Measurements from ENCODE around the gene KNTC1. TPM values are rescaled to one million over a fixed set of nuclear protein-coding genes. Genes with fewer than 3 reads are reported as not detected.
A peak's percentile ranks its signal among the peaks of the same experiment; 100 is the strongest.
"Not testable (repeated sequence)": the region's sequence is repeated elsewhere in the genome, so short reads cannot be mapped to it uniquely, and the experiment has no call there.

Gene KNTC1
- 43.6 TPM for polyA plus RNA-seq (2013, experiment 1 of 2)
- 52.0 TPM for polyA plus RNA-seq (2013, experiment 2 of 2)

- Histone ChIP-seq H3K27ac (ENCODE audit: low read depth, low read length) (peak within 1 kb of the TSS; percentile 99), H3K9me3 (ENCODE audit: insufficient read depth, low read depth, low read length) (no peaks in the 10 kb centered on the region), H3K9ac (ENCODE audit: low read depth, low read length) (peak within 1 kb of the TSS; percentile 100), H3K27me3 (ENCODE audit: insufficient read depth, low read length) (no peaks in the 10 kb centered on the region), H3K36me3 (ENCODE audit: insufficient read depth, low read length) (peaks cover 60% of the 10 kb centered on the region), H3K4me3 (ENCODE audit: low read length) (peak within 1 kb of the TSS; percentile 92), H3K4me1 (ENCODE audit: insufficient read depth, low read length) (peaks cover 22% of the 10 kb centered on the region)
- under 1% methylated on average over 51 of the region's 51 CpGs for WGBS
Observed at GRCh38 chr12:122526683-122527477, at the start of gene KNTC1, which contains the start of gene RSRC2. Gene KNTC1 (plus strand): TSS chr12:122527249. CDS start chr12:122530064, 2,815 bp downstream. Gene RSRC2 (minus strand): TSS chr12:122526936. CDS start chr12:122526853, 83 bp downstream.

GRCh38 chr12:122480753-122481152, 46.3 kb upstream of the KNTC1 start:
- Histone ChIP-seq H3K36me3 (ENCODE audit: insufficient read depth, low read length) (peaks cover 98% of the 10 kb centered on the region), H3K9ac (ENCODE audit: low read depth, low read length) (no peak overlapping the region), H3K4me3 (ENCODE audit: low read length) (no peak overlapping the region), H3K27me3 (ENCODE audit: insufficient read depth, low read length) (no peaks in the 10 kb centered on the region), H3K9me3 (ENCODE audit: insufficient read depth, low read depth, low read length) (no peaks in the 10 kb centered on the region), H3K27ac (ENCODE audit: low read depth, low read length) (no peak overlapping the region), H3K4me1 (ENCODE audit: insufficient read depth, low read length) (no peaks in the 10 kb centered on the region)
- 96% methylated on average over 7 of the region's 8 CpGs for WGBS

- WGBS = 97% methylated on average over 4 of the region's 6 CpGs
- H3K9ac ChIP-seq (ENCODE audit: low read depth, low read length) = no peak overlapping the region
- H3K36me3 ChIP-seq (ENCODE audit: insufficient read depth, low read length) = peaks cover 98% of the 10 kb centered on the region
- H3K27ac ChIP-seq (ENCODE audit: low read depth, low read length) = no peak overlapping the region
- H3K27me3 ChIP-seq (ENCODE audit: insufficient read depth, low read length) = no peaks in the 10 kb centered on the region
- no peak overlapping the region for H3K4me3 ChIP-seq (ENCODE audit: low read length)
- no peaks in the 10 kb centered on the region for H3K4me1 ChIP-seq (ENCODE audit: insufficient read depth, low read length)
- H3K9me3 ChIP-seq (ENCODE audit: insufficient read depth, low read depth, low read length) = no peaks in the 10 kb centered on the region
Observed at GRCh38 chr12:122481861-122482260, 45.2 kb upstream of the KNTC1 start.

- 97% methylated on average over 5 of the region's 5 CpGs for WGBS
- no peak overlapping the region for H3K9ac ChIP-seq (ENCODE audit: low read depth, low read length)
- no peak overlapping the region for H3K4me3 ChIP-seq (ENCODE audit: low read length)
- H3K9me3 ChIP-seq (ENCODE audit: insufficient read depth, low read depth, low read length) = no peaks in the 10 kb centered on the region
- peaks cover 97% of the 10 kb centered on the region for H3K36me3 ChIP-seq (ENCODE audit: insufficient read depth, low read length)
- no peaks in the 10 kb centered on the region for H3K27me3 ChIP-seq (ENCODE audit: insufficient read depth, low read length)
- no peak overlapping the region for H3K27ac ChIP-seq (ENCODE audit: low read depth, low read length)
- H3K4me1 ChIP-seq (ENCODE audit: insufficient read depth, low read length) = no peaks in the 10 kb centered on the region
Observed at GRCh38 chr12:122483969-122484368, 43.1 kb upstream of the KNTC1 start.

GRCh38 chr12:122484385-122484784, 42.7 kb upstream of the KNTC1 start:
- 99% methylated on average over 1 of the region's 1 CpG for WGBS

GRCh38 chr12:122486360-122486759, 40.7 kb upstream of the KNTC1 start:
- 99% methylated on average over 6 of the region's 6 CpGs for WGBS
- not testable (repeated sequence) for H3K4me1 ChIP-seq (ENCODE audit: insufficient read depth, low read length); H3K27me3 ChIP-seq (ENCODE audit: insufficient read depth, low read length); H3K9ac ChIP-seq (ENCODE audit: low read depth, low read length); H3K9me3 ChIP-seq (ENCODE audit: insufficient read depth, low read depth, low read length); H3K4me3 ChIP-seq (ENCODE audit: low read length); H3K27ac ChIP-seq (ENCODE audit: low read depth, low read length)
- H3K36me3 ChIP-seq (ENCODE audit: insufficient read depth, low read length) = peaks cover 97% of the 10 kb centered on the region

More at GRCh38 chr12:122484385-122484784, 42.7 kb upstream of the KNTC1 start:
- not testable (repeated sequence) for H3K9me3 ChIP-seq (ENCODE audit: insufficient read depth, low read depth, low read length); H3K9ac ChIP-seq (ENCODE audit: low read depth, low read length); H3K4me1 ChIP-seq (ENCODE audit: insufficient read depth, low read length); H3K27me3 ChIP-seq (ENCODE audit: insufficient read depth, low read length); H3K27ac ChIP-seq (ENCODE audit: low read depth, low read length); H3K4me3 ChIP-seq (ENCODE audit: low read length)
- H3K36me3 ChIP-seq (ENCODE audit: insufficient read depth, low read length) = peaks cover 97% of the 10 kb centered on the region

GRCh38 chr12:122486805-122487426, 40.1 kb upstream of the KNTC1 start:
- H3K4me1 ChIP-seq (ENCODE audit: insufficient read depth, low read length) = no peaks in the 10 kb centered on the region
- no peaks in the 10 kb centered on the region for H3K27me3 ChIP-seq (ENCODE audit: insufficient read depth, low read length)
- 95% methylated on average over 7 of the region's 7 CpGs for WGBS
- H3K27ac ChIP-seq (ENCODE audit: low read depth, low read length) = no peak overlapping the region
- H3K9me3 ChIP-seq (ENCODE audit: insufficient read depth, low read depth, low read length) = no peaks in the 10 kb centered on the region
- H3K9ac ChIP-seq (ENCODE audit: low read depth, low read length) = no peak overlapping the region
- peaks cover 95% of the 10 kb centered on the region for H3K36me3 ChIP-seq (ENCODE audit: insufficient read depth, low read length)
- no peak overlapping the region for H3K4me3 ChIP-seq (ENCODE audit: low read length)

GRCh38 chr12:122487807-122488206, 39.2 kb upstream of the KNTC1 start:
- not testable (repeated sequence) for H3K27me3 ChIP-seq (ENCODE audit: insufficient read depth, low read length); H3K9ac ChIP-seq (ENCODE audit: low read depth, low read length); H3K27ac ChIP-seq (ENCODE audit: low read depth, low read length); H3K9me3 ChIP-seq (ENCODE audit: insufficient read depth, low read depth, low read length); H3K4me1 ChIP-seq (ENCODE audit: insufficient read depth, low read length); H3K4me3 ChIP-seq (ENCODE audit: low read length)
- WGBS = 96% methylated on average over 3 of the region's 3 CpGs
- peaks cover 95% of the 10 kb centered on the region for H3K36me3 ChIP-seq (ENCODE audit: insufficient read depth, low read length)

GRCh38 chr12:122489038-122489437, 38.0 kb upstream of the KNTC1 start:
- no peak overlapping the region for H3K4me3 ChIP-seq (ENCODE audit: low read length)
- no peaks in the 10 kb centered on the region for H3K4me1 ChIP-seq (ENCODE audit: insufficient read depth, low read length)
- WGBS = 95% methylated on average over 2 of the region's 2 CpGs
- H3K27ac ChIP-seq (ENCODE audit: low read depth, low read length) = no peak overlapping the region
- peaks cover 88% of the 10 kb centered on the region for H3K36me3 ChIP-seq (ENCODE audit: insufficient read depth, low read length)
- H3K27me3 ChIP-seq (ENCODE audit: insufficient read depth, low read length) = no peaks in the 10 kb centered on the region
- no peak overlapping the region for H3K9ac ChIP-seq (ENCODE audit: low read depth, low read length)
- no peaks in the 10 kb centered on the region for H3K9me3 ChIP-seq (ENCODE audit: insufficient read depth, low read depth, low read length)

- Histone ChIP-seq H3K36me3 (ENCODE audit: insufficient read depth, low read length) (peaks cover 78% of the 10 kb centered on the region), H3K4me1 (ENCODE audit: insufficient read depth, low read length) (no peaks in the 10 kb centered on the region), H3K27me3 (ENCODE audit: insufficient read depth, low read length) (no peaks in the 10 kb centered on the region), H3K9ac (ENCODE audit: low read depth, low read length) (no peak overlapping the region), H3K9me3 (ENCODE audit: insufficient read depth, low read depth, low read length) (no peaks in the 10 kb centered on the region), H3K27ac (ENCODE audit: low read depth, low read length) (no peak overlapping the region), H3K4me3 (ENCODE audit: low read length) (no peak overlapping the region)
- WGBS = 98% methylated on average over 2 of the region's 2 CpGs
Observed at GRCh38 chr12:122491991-122492390, 35.1 kb upstream of the KNTC1 start.

- not testable (repeated sequence) for H3K9ac ChIP-seq (ENCODE audit: low read depth, low read length); H3K4me1 ChIP-seq (ENCODE audit: insufficient read depth, low read length); H3K9me3 ChIP-seq (ENCODE audit: insufficient read depth, low read depth, low read length); H3K27ac ChIP-seq (ENCODE audit: low read depth, low read length); H3K27me3 ChIP-seq (ENCODE audit: insufficient read depth, low read length); H3K4me3 ChIP-seq (ENCODE audit: low read length)
- H3K36me3 ChIP-seq (ENCODE audit: insufficient read depth, low read length) = peaks cover 70% of the 10 kb centered on the region
- WGBS = 91% methylated on average over 3 of the region's 6 CpGs
Observed at GRCh38 chr12:122493222-122493621, 33.8 kb upstream of the KNTC1 start.
